ENCODE measurements around the gene HSPA8. TPM values are rescaled to one million over a fixed set of nuclear protein-coding genes. Genes with fewer than 3 reads are reported as not detected.

Gene HSPA8
- total RNA-seq, 2 experiments from 2014 or later, result 1,029 to 1,909 TPM

DNA sequence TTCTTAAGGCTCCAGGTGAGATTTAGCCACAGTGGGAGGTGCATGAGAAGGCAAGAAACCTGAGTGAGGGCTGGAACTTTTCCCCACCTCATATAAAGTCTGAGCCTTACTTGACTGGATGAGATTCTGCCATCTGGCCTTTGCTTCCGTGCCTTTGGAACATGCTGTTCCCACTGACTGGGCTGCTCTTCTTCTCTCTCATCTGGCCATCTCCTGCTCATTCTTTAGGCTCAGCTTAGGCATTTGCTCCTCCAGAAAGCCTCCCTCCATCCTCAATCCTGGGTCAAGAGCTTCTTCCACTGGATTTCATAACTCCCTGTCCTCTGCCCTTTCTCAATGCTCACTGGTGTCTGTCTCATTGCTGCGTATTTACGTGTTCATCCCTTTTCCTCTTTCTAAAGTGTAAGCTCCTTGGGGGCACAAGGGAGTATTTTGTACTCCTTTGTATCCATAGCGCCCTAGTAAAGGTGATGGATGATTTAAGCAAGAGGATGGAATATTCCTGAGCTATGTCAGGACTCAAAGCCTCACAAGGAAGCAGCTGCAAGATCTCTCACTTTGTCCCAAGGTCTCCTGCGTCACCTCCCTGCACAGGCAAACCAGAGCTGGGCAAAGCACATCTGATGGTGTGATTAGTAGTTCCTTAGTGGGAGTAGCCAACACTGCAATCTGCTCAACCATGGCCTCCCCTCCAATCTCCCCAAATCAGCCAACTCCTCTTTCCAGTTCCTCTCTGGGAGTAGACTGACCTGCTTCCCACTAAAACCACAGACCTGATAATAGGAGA, 15.3 kb downstream of the HSPA8 start:
- CTCF ChIA-PET (ENCODE audit: unreplicated experiment), result no interaction called here
- H3K9me3 ChIP-seq (ENCODE audit: low read length), result no peaks in the 10 kb centered on the region
- DNase-seq (ENCODE audit: low spot score), result no peak
- no peaks in the 10 kb centered on the region for H3K79me2 ChIP-seq (ENCODE audit: insufficient read depth, low read depth, low read length)
- H3K36me3 ChIP-seq (ENCODE audit: insufficient read depth, low read length), result no peaks in the 10 kb centered on the region
- no peaks in the 10 kb centered on the region for H3K4me1 ChIP-seq (ENCODE audit: insufficient read depth, low read length, poor library complexity, severe bottlenecking)
- H3K4me2 ChIP-seq (ENCODE audit: low read length), result no peak overlapping the region
- no peaks in the 10 kb centered on the region for H3K9me2 ChIP-seq (ENCODE audit: insufficient read depth, low read length)
- no TSS peak for BruUV-seq (replicated peaks)
- H4K20me1 ChIP-seq (ENCODE audit: insufficient read depth, low read length), result no peaks in the 10 kb centered on the region
- no peak overlapping the region for H3K4me3 ChIP-seq (ENCODE audit: low read depth, low read length, poor library complexity, severe bottlenecking)
- no peak for TF ChIP-seq EZH2phosphoT487 (IDR thresholded peaks at IDR 0.05; ENCODE audit: borderline replicate concordance, low read depth, low read length)
- TF ChIP-seq, protein P1, sequence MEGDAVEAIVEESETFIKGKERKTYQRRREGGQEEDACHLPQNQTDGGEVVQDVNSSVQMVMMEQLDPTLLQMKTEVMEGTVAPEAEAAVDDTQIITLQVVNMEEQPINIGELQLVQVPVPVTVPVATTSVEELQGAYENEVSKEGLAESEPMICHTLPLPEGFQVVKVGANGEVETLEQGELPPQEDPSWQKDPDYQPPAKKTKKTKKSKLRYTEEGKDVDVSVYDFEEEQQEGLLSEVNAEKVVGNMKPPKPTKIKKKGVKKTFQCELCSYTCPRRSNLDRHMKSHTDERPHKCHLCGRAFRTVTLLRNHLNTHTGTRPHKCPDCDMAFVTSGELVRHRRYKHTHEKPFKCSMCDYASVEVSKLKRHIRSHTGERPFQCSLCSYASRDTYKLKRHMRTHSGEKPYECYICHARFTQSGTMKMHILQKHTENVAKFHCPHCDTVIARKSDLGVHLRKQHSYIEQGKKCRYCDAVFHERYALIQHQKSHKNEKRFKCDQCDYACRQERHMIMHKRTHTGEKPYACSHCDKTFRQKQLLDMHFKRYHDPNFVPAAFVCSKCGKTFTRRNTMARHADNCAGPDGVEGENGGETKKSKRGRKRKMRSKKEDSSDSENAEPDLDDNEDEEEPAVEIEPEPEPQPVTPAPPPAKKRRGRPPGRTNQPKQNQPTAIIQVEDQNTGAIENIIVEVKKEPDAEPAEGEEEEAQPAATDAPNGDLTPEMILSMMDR (conservative IDR thresholded peaks at IDR 0.05; ENCODE audit: low read length), result no peak
- no peak overlapping the region for H2AFZ ChIP-seq (ENCODE audit: low read length)
- POLR2A ChIA-PET, result interaction anchor here (0.6 to 1.3 kb wide), 2 partner anchors 11 to 351 kb away, joined by 3 to 5 read pairs; no protein-coding TSS in a partner anchor
- intact Hi-C loops (cut with micrococcal nuclease; ENCODE audit: unreplicated experiment), result no loop called here
- no peak overlapping the region for H3K27ac ChIP-seq (ENCODE audit: low read depth, low read length, poor library complexity, severe bottlenecking)

DNA sequence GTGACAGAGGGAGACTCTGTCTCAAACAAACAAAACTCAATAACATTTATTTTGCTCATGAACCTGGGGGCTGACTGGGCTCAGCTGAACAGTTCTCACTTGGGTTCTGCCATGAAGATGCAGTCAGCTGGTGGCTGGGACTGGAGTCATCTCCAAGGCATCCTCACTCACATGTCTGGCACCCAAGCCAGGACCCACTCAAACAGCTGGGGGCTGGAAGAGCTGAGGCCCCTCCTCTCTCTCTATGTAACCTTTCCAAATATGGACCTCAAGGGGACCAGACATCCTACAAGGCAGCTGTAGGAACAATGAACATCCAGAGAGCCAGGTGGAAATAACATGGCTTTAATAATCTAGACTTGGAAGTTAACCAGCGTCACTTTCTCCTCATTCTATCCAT, 16.8 kb downstream of the HSPA8 start:
- Histone ChIP-seq H3K4me2 (ENCODE audit: low read length) (no peak overlapping the region), H3K27ac (ENCODE audit: low read depth, low read length, poor library complexity, severe bottlenecking) (no peak overlapping the region), H3K79me2 (ENCODE audit: insufficient read depth, low read depth, low read length) (no peaks in the 10 kb centered on the region), H2AFZ (ENCODE audit: low read length) (no peak overlapping the region), H3K36me3 (ENCODE audit: insufficient read depth, low read length) (no peaks in the 10 kb centered on the region), H4K20me1 (ENCODE audit: insufficient read depth, low read length) (no peaks in the 10 kb centered on the region), H3K4me3 (ENCODE audit: low read depth, low read length, poor library complexity, severe bottlenecking) (no peak overlapping the region), H3K9me2 (ENCODE audit: insufficient read depth, low read length) (no peaks in the 10 kb centered on the region), H3K4me1 (ENCODE audit: insufficient read depth, low read length, poor library complexity, severe bottlenecking) (no peaks in the 10 kb centered on the region), H3K9me3 (ENCODE audit: low read length) (no peaks in the 10 kb centered on the region)
- TF ChIP-seq EZH2phosphoT487 (IDR thresholded peaks at IDR 0.05; ENCODE audit: borderline replicate concordance, low read depth, low read length), result no peak
- TF ChIP-seq, protein P1 (conservative IDR thresholded peaks at IDR 0.05; ENCODE audit: low read length), result no peak
- ChIA-PET POLR2A (interaction anchor here (0.7 to 1.7 kb wide), 3 partner anchors 10 to 118 kb away, joined by 3 to 7 read pairs (median 3); no protein-coding TSS in a partner anchor), CTCF (ENCODE audit: unreplicated experiment) (no interaction called here)
- no peak for DNase-seq (ENCODE audit: low spot score)
- BruUV-seq (replicated peaks), result no TSS peak
- intact Hi-C loops (cut with micrococcal nuclease; ENCODE audit: unreplicated experiment), result no loop called here

DNA sequence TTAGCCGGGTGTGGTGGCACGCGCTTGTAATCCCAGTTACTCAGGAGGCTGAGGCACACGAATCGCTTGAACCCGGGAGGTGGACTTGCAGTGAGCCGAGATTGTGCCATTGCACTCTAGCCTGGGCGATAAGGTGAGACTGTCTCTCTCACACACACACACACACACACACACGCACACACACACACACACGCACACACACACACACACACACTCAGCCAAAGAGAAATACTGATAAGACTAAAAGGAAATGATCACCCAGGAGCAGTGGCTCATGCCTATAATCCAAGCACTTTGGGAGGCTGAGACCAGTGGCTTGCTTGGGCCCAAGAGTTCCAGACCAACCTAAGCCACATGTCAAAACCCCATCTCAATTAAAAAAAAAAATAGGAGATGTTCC, 20.8 kb downstream of the HSPA8 start:
- Histone ChIP-seq H3K79me2 (ENCODE audit: insufficient read depth, low read depth, low read length) (no peaks in the 10 kb centered on the region), H4K20me1 (ENCODE audit: insufficient read depth, low read length) (no peaks in the 10 kb centered on the region), H3K36me3 (ENCODE audit: insufficient read depth, low read length) (no peaks in the 10 kb centered on the region), H3K9me3 (ENCODE audit: low read length) (no peaks in the 10 kb centered on the region), H3K27ac (ENCODE audit: low read depth, low read length, poor library complexity, severe bottlenecking) (no peak overlapping the region), H3K4me2 (ENCODE audit: low read length) (no peak overlapping the region), H2AFZ (ENCODE audit: low read length) (no peak overlapping the region), H3K4me1 (ENCODE audit: insufficient read depth, low read length, poor library complexity, severe bottlenecking) (no peaks in the 10 kb centered on the region), H3K4me3 (ENCODE audit: low read depth, low read length, poor library complexity, severe bottlenecking) (no peak overlapping the region), H3K9me2 (ENCODE audit: insufficient read depth, low read length) (no peaks in the 10 kb centered on the region)
- DNase-seq (ENCODE audit: low spot score), result no peak
- POLR2A ChIA-PET, result no interaction called here
- TF ChIP-seq, protein P1 (conservative IDR thresholded peaks at IDR 0.05; ENCODE audit: low read length), result no peak
- TF ChIP-seq EZH2phosphoT487 (IDR thresholded peaks at IDR 0.05; ENCODE audit: borderline replicate concordance, low read depth, low read length), result no peak
- intact Hi-C loops (cut with micrococcal nuclease; ENCODE audit: unreplicated experiment), result no loop called here
- no TSS peak for BruUV-seq (replicated peaks)
- CTCF ChIA-PET (ENCODE audit: unreplicated experiment), result no interaction called here

Measured in OCI-LY7 (cell line).